GM12878 (cell line): Measurements from ENCODE around the gene C5AR2. TPM values are rescaled to one million over a fixed set of nuclear protein-coding genes. Genes with fewer than 3 reads are reported as not detected.

ENCODE experiments used
- ATAC-seq: fragments of 200-7000 bp; cut with Tn5 transposase; 3 replicates; pipeline ENCODE4 v1.9.1; 2020; ENCODE audit warnings: mild to moderate bottlenecking, moderate library complexity
- BruUV-seq: library from RNA; stranded (reverse); fragments of 400-500 nt; replicated peaks from 2 replicates; lab custom pipeline; 2021; lab: Mats Ljungman, UMichigan
- CTCF ChIA-PET: fragments of 300-600 bp; sonication (Branson Sonifier 250); formaldehyde crosslinking; extraction: SDS; loops from one replicate; lab custom pipeline; 2021; ENCODE audit warnings: inconsistent platforms; lab: Yijun Ruan, JAX
- POLR2A ChIA-PET: fragments of 350-600 bp; formaldehyde crosslinking; extraction: SDS; loops from one replicate; lab custom pipeline; 2021; ENCODE audit warnings: inconsistent platforms; lab: Charles Lee
- RAD21 ChIA-PET: fragments of 300-600 bp; sonication (Branson Sonifier 250); formaldehyde crosslinking; loops from one replicate; lab custom pipeline; 2023; ENCODE audit warnings: antibody characterized with exemption; ENCODE audit not compliant: unreplicated experiment; lab: Charles Lee
- SMC1A ChIA-PET: fragments of 300-600 bp; sonication (Branson Sonifier 250); formaldehyde crosslinking; loops from one replicate; lab custom pipeline; 2023; ENCODE audit not compliant: unreplicated experiment, uncharacterized antibody; lab: Charles Lee
- DNase-seq: peaks from one replicate; pipeline ENCODE4 v3.0.0-alpha.2; 2011; ENCODE audit warnings: low read depth, low spot score
- FAIRE-seq: peaks from 3 replicates; lab custom pipeline; 2011; peaks lifted over from hg19 to GRCh38; lab: Jason Lieb, UNC
- H2AFZ ChIP-seq: 2 replicates; pipeline ENCODE4 v1.6.0; 2011; ENCODE audit warnings: low read depth, low read length, control low read depth; ENCODE audit not compliant: control insufficient read depth
- H3K27ac ChIP-seq: 2 replicates; pipeline ENCODE4 v1.5.1; 2011; ENCODE audit warnings: control low read depth; ENCODE audit not compliant: control insufficient read depth, insufficient read depth
- H3K27me3 ChIP-seq, 2 experiments: replicated peaks in 1 of 2; 2 replicates each; pipeline versions ENCODE4 v1.6.0 to v1.6.1; 2011; ENCODE audit warnings: low read length in 1 of 2; ENCODE audit not compliant: control insufficient read depth in 2 of 2, insufficient read depth in 2 of 2
- H3K36me3 ChIP-seq, 2 experiments: 2 replicates each; pipeline ENCODE4 v1.5.1; 2011; ENCODE audit warnings: low read length in 1 of 2; ENCODE audit not compliant: control insufficient read depth in 2 of 2, insufficient read depth in 2 of 2
- H3K4me1 ChIP-seq: 2 replicates; pipeline ENCODE4 v1.6.1; 2011; ENCODE audit warnings: mild to moderate bottlenecking, low read length, moderate library complexity, mixed read lengths; ENCODE audit not compliant: control insufficient read depth, insufficient read depth
- H3K4me2 ChIP-seq: 2 replicates; pipeline ENCODE4 v1.6.0; 2011; ENCODE audit warnings: control low read depth; ENCODE audit not compliant: control insufficient read depth, insufficient read depth
- H3K4me3 ChIP-seq: fragments of 200-600 bp; sonication (generic); 2 replicates; pipeline ENCODE4 v1.5.1; 2016
- H3K79me2 ChIP-seq: 2 replicates; pipeline ENCODE4 v1.6.0; 2011; ENCODE audit warnings: low read length; ENCODE audit not compliant: control insufficient read depth, insufficient read depth
- H3K9ac ChIP-seq: 2 replicates; pipeline ENCODE4 v1.8.0; 2011; ENCODE audit warnings: low read length, control low read depth, mixed read lengths; ENCODE audit not compliant: control insufficient read depth, insufficient read depth
- H3K9me3 ChIP-seq: replicated peaks from 3 replicates; pipeline ENCODE4 v1.5.1; 2011; ENCODE audit warnings: mild to moderate bottlenecking, low read length; ENCODE audit not compliant: control insufficient read depth, insufficient read depth
- H4K20me1 ChIP-seq: 2 replicates; pipeline ENCODE4 v1.6.0; 2011; ENCODE audit not compliant: control insufficient read depth, insufficient read depth
- ASH2L ChIP-seq: fragments of 300-600, 200-600 bp; sonication (generic); IDR thresholded peaks from 2 replicates; pipeline ENCODE4 v1.6.1; 2017; ENCODE audit warnings: low read depth, mild to moderate bottlenecking, borderline replicate concordance
- ATF2 ChIP-seq: IDR thresholded peaks from 2 replicates; pipeline ENCODE4 v1.6.1; 2012; ENCODE audit warnings: low read length, inconsistent platforms
- CEBPB ChIP-seq, 2 experiments: fragments of 150-350 bp in 1 of 2; IDR thresholded peaks; 2 replicates each; pipeline ENCODE4 v1.6.1; 2012 to 2014; ENCODE audit warnings: low read depth in 2 of 2, low read length in 2 of 2, borderline replicate concordance in 1 of 2, inconsistent platforms in 1 of 2
- CHD2 ChIP-seq: IDR thresholded peaks from 2 replicates; pipeline ENCODE4 v1.6.1; 2011; ENCODE audit warnings: low read depth, low read length, improper control_type of control experiment, borderline replicate concordance
- E2F4 ChIP-seq: IDR thresholded peaks from 2 replicates; pipeline ENCODE4 v1.6.1; 2012; ENCODE audit warnings: low read depth, low read length, improper control_type of control experiment
- ELK1 ChIP-seq: IDR thresholded peaks from 2 replicates; pipeline ENCODE4 v1.6.1; 2012; ENCODE audit warnings: low read depth, low read length, improper control_type of control experiment
- FOXM1 ChIP-seq: IDR thresholded peaks from 2 replicates; pipeline ENCODE4 v1.6.1; 2012; ENCODE audit warnings: low read depth, mild to moderate bottlenecking, inconsistent platforms, low read length, moderate library complexity
- HDAC6 ChIP-seq: fragments of 200-600 bp; sonication (generic); IDR thresholded peaks from one replicate; pipeline ENCODE4 v1.8.0; 2017; ENCODE audit warnings: antibody characterized with exemption; ENCODE audit not compliant: unreplicated experiment
- MYC ChIP-seq: IDR thresholded peaks from 2 replicates; pipeline ENCODE4 v1.6.1; 2011; ENCODE audit warnings: mild to moderate bottlenecking, low read length, moderate library complexity, inconsistent platforms; ENCODE audit not compliant: insufficient read depth, insufficient replicate concordance, insufficient read length, severe bottlenecking
- NFIC ChIP-seq: IDR thresholded peaks from 2 replicates; pipeline ENCODE4 v1.6.1; 2012; ENCODE audit warnings: low read depth, mild to moderate bottlenecking, inconsistent platforms, low read length, moderate library complexity
- PAX5 ChIP-seq: IDR thresholded peaks from 2 replicates; pipeline ENCODE4 v1.6.1; 2011; ENCODE audit warnings: low read depth, low read length, borderline replicate concordance
- POLR2A ChIP-seq: IDR thresholded peaks from 2 replicates; pipeline ENCODE4 v1.6.1; 2011; ENCODE audit warnings: low read depth, mild to moderate bottlenecking, low read length
- RCOR1 ChIP-seq: conservative IDR thresholded peaks from 2 replicates; pipeline ENCODE4 v1.6.1; 2012; ENCODE audit warnings: low read depth, low read length, improper control_type of control experiment
- RFX5 ChIP-seq: IDR thresholded peaks from 2 replicates; pipeline ENCODE4 v1.6.1; 2011; ENCODE audit warnings: low read depth, low read length, improper control_type of control experiment
- SMARCA5 ChIP-seq: fragments of 450-650 bp; IDR thresholded peaks from 2 replicates; pipeline ENCODE4 v1.6.1; 2017; ENCODE audit warnings: mild to moderate bottlenecking
- SREBF2 ChIP-seq: IDR thresholded peaks from 2 replicates; pipeline ENCODE4 v1.6.1; 2012; ENCODE audit warnings: mild to moderate bottlenecking, low read length
- ZNF217 ChIP-seq: fragments of 450-650 bp; IDR thresholded peaks from 2 replicates; pipeline ENCODE4 v1.6.1; 2017; ENCODE audit warnings: antibody characterized with exemption, mild to moderate bottlenecking
- WGBS: methylation state at CpG from one replicate; pipeline ENCODE4 v1.1.6; 2016; ENCODE audit warnings: low lambda C conversion rate; ENCODE audit not compliant: insufficient replicate concordance, insufficient coverage; ENCODE audit errors: missing lambda C conversion rate; 5-methylcytosine and 5-hydroxymethylcytosine counted together
- in situ Hi-C: fragments of 300-500 bp; cut with MboI; formaldehyde crosslinking; loops from 9 replicates; pipeline ENCODE4 v1.14.3; 2018; ENCODE audit warnings: mixed read lengths
- intact Hi-C: fragments of 100-400 bp; cut with micrococcal nuclease; formaldehyde crosslinking; loops from one replicate; pipeline ENCODE4 v1.14.2; 2022; ENCODE audit not compliant: unreplicated experiment
- polyA plus RNA-seq, 11 experiments: library from polyadenylated mRNA; depleted of rRNA in 4 of 11; unstranded in 6 of 11; stranded (reverse) in 5 of 11; fragments of >200 nt; fragmentation: Nextera tagmentation in 4 of 11; fragmentation: Illumina TruSeq in 1 of 11; extraction: Ambion mirVana in 4 of 11; extraction: Trizol in 1 of 11; gene quantifications; 1 replicate in 1 of 11; 2 replicates in 10 of 11; pipeline versions ENCODE4 v1.2.1 to v1.2.3, GENCODE V29; 2011 to 2016; ENCODE audit warnings: inconsistent platforms in 2 of 11, missing spikeins in 2 of 11, low read depth in 1 of 11
- total RNA-seq, 4 experiments: library from RNA; depleted of rRNA in 3 of 4; stranded (reverse); fragments of >200 nt in 3 of 4; fragmentation: Illumina TruSeq in 1 of 4; extraction: Trizol in 1 of 4; gene quantifications; 2 replicates each; pipeline versions ENCODE4 v1.2.1 to v1.2.3, GENCODE V29; 2013 to 2021

Gene C5AR2
- total and polyA plus RNA-seq, 10 of the 15 experiments (the other 5 are each of a cell fraction or from before 2014, with no cell fraction given), result 0.01 TPM; not detected in 9

- 62% methylated on average over 10 of the region's 10 CpGs for WGBS
These were observed 18.1 kb upstream of the C5AR2 start for GRCh38 chr19:47313754-47314295.

More at GRCh38 chr19:47313754-47314295, 18.1 kb upstream of the C5AR2 start:
- Histone ChIP-seq H3K4me3 (no peak overlapping the region), H2AFZ (no peak overlapping the region), H3K36me3 (no peaks in the 10 kb centered on the region), H3K9me3 (no peaks in the 10 kb centered on the region; the same call in 2 of the 3 replicates), H3K4me2 (no peak overlapping the region), H3K9ac (no peak overlapping the region), H3K27me3 (no peaks in the 10 kb centered on the region), H3K27ac (no peak overlapping the region), H3K4me1 (no peaks in the 10 kb centered on the region; the same call in 1 of the 2 replicates), H4K20me1 (no peaks in the 10 kb centered on the region), H3K79me2 (no peaks in the 10 kb centered on the region)
- TF ChIP-seq SREBF2 (no peak), SMARCA5 (no peak), HDAC6 (no peak), RCOR1 (no peak), ELK1 (no peak), POLR2A (no peak), NFIC (no peak), MYC (no peak), RFX5 (no peak), FOXM1 (no peak), PAX5 (no peak), ATF2 (no peak), ASH2L (no peak), CHD2 (no peak), E2F4 (no peak), CEBPB (IDR thresholded peaks at IDR 0.05; ENCODE audit: borderline replicate concordance in 1 of 2, low read depth in 2 of 2, low read length in 2 of 2) (no peak), ZNF217 (no peak)
- in situ Hi-C loops (no loop called here), intact Hi-C loops (no loop called here)
- BruUV-seq, result no TSS peak
- no peak for ATAC-seq
- ChIA-PET RAD21 (no interaction called here), SMC1A (no interaction called here), POLR2A (interaction anchor here (0.6 kb wide), 1 partner anchor 293 kb away, joined by 4 read pairs; no protein-coding TSS in a partner anchor), CTCF (no interaction called here)
- no peak for FAIRE-seq
- no peak for DNase-seq
